Adrenal gland (tissue), 12 donors: ENCODE data around the gene SPRR2E. TPM values are rescaled to one million over a fixed set of nuclear protein-coding genes. Genes with fewer than 3 reads are reported as not detected.
"Not testable (repeated sequence)": the region's sequence is repeated elsewhere in the genome, so short reads cannot be mapped to it uniquely, and the experiment has no call there.

Source experiments
- DNase-seq, 7 donors: peaks; one replicate each; pipeline ENCODE4 v3.0.0-alpha.2; 2019 to 2020
- H3K27ac ChIP-seq, 5 donors: fragments of 200-600 bp; sonication (generic) in 4 of 5; 1 replicate in 3 of 5; 2 replicates in 2 of 5; pipeline versions ENCODE4 v1.5.1 to v1.8.0; 2016 to 2020; ENCODE audit warnings: mild to moderate bottlenecking in 1 of 5
- H3K27me3 ChIP-seq: fragments of 200-600 bp; 2 replicates; pipeline ENCODE4 v1.8.0; 2021
- H3K36me3 ChIP-seq, 2 donors: fragments of 200-600 bp; replicated peaks in 1 of 2; 1 replicate in 1 of 2; 2 replicates in 1 of 2; pipeline versions ENCODE4 v1.5.1 to v1.8.0; 2018 to 2022
- H3K4me1 ChIP-seq, 2 donors: fragments of 200-600 bp; replicated peaks in 1 of 2; 1 replicate in 1 of 2; 2 replicates in 1 of 2; pipeline versions ENCODE4 v1.5.1 to v1.8.0; 2018 to 2021
- H3K4me3 ChIP-seq, 4 donors: fragments of 200-600 bp; sonication (generic) in 3 of 4; one replicate each; pipeline ENCODE4 v1.5.1; 2016 to 2018
- H3K9me3 ChIP-seq, 3 donors: fragments of 200-600 bp; sonication (generic) in 1 of 3; replicated peaks in 1 of 3; 1 replicate in 2 of 3; 2 replicates in 1 of 3; pipeline versions ENCODE4 v1.5.1 to v1.8.0; 2016 to 2021
- CTCF ChIP-seq, 6 experiments: fragments of 450-650 bp in 4 of 6; fragments of 200-600 bp in 2 of 6; sonication (generic) in 1 of 6; IDR thresholded peaks; 1 replicate in 5 of 6; 2 replicates in 1 of 6; pipeline versions ENCODE4 v1.5.1 to v1.8.0; 2016 to 2021; ENCODE audit warnings: antibody characterized with exemption in 6 of 6, mild to moderate bottlenecking in 2 of 6, moderate library complexity in 1 of 6
- POLR2A ChIP-seq, 2 donors: fragments of 450-650 bp; IDR thresholded peaks; one replicate each; pipeline ENCODE4 v1.6.1; 2017; ENCODE audit warnings: antibody characterized with exemption in 2 of 2, mild to moderate bottlenecking in 2 of 2, moderate library complexity in 1 of 2
- WGBS, 4 donors: extraction: QIAGEN DNeasy Blood & Tissue Kit in 2 of 4; methylation state at CpG; one replicate each; pipeline versions ENCODE4 v1.1.5 to v1.1.7; 2013 to 2017; 5-methylcytosine and 5-hydroxymethylcytosine counted together
- intact Hi-C, 2 donors: fragments of 100-400 bp; cut with DNase I; formaldehyde crosslinking; loops; one replicate each; pipeline versions ENCODE4 v1.14.1 to v1.15.0; 2022 to 2023
- polyA plus RNA-seq, 3 donors: library from polyadenylated mRNA; stranded (reverse); fragments of 200-250 nt in 2 of 3; fragments of 350-450 nt in 1 of 3; fragmentation: Illumina TruSeq in 1 of 3; extraction: RNeasy Lipid Tissue Mini Kit (QIAGEN cat#74804) in 1 of 3; gene quantifications; one replicate each; pipeline ENCODE4 v1.2.3, GENCODE V29; 2013 to 2014
- total RNA-seq, 9 donors: library from RNA; depleted of rRNA in 4 of 9; stranded (reverse); fragments of >200 nt in 4 of 9; fragments of 120-200 nt in 1 of 9; fragmentation: NEBNext Ultra II Directional in 1 of 9; extraction: Animal tissue kit (Norgen Biotek cat#: 25700) in 1 of 9; gene quantifications; one replicate each; pipeline versions ENCODE4 v1.1.0 to v1.2.4, GENCODE V29; 2013 to 2023
- donor health status: healthy with polysubstance abuse.
- donor health status: Bipolar disorder and iron deficiency.
- donor health status: DM: yes; HTN: yes; CAD: no.
- donor health status: DM: no; HTN: no; CAD: no.
- donor health status: DM: no; HTN: no; CAD: no.
- donor health status: DM: yes; HTN: yes; CAD: no.

Gene SPRR2E
- total and polyA plus RNA-seq, 12 donors, result 0.54 TPM; not detected in 11

- Histone ChIP-seq H3K4me1 (no peaks in the 10 kb centered on the region), H3K36me3 (no peaks in the 10 kb centered on the region), H3K27me3 (no peaks in the 10 kb centered on the region), H3K27ac (no peak overlapping the region), H3K4me3 (no peak overlapping the region), H3K9me3 (no peaks in the 10 kb centered on the region)
- no peak for DNase-seq
- 45 to 80% (median 48%) methylated on average over 3 of the region's 3 CpGs for WGBS, 4 donors
- intact Hi-C loops, result no loop called here
- TF ChIP-seq POLR2A (IDR thresholded peaks at IDR 0.05), result no peak
- TF ChIP-seq CTCF (IDR thresholded peaks at IDR 0.05), result no peak
These were observed 28.6 kb upstream of the SPRR2E start for GRCh38 chr1:153122831-153123421.

GRCh38 chr1:153120945-153121344, 26.6 kb upstream of the SPRR2E start:
- Histone ChIP-seq H3K27me3 (no peaks in the 10 kb centered on the region), H3K9me3 (no peaks in the 10 kb centered on the region), H3K4me1 (no peaks in the 10 kb centered on the region), H3K27ac (no peak overlapping the region), H3K4me3 (no peak overlapping the region), H3K36me3 (no peaks in the 10 kb centered on the region)
- TF ChIP-seq CTCF (IDR thresholded peaks at IDR 0.05) (no peak), POLR2A (IDR thresholded peaks at IDR 0.05) (no peak)
- intact Hi-C loops, result no loop called here
- DNase-seq, result no peak

DNA sequence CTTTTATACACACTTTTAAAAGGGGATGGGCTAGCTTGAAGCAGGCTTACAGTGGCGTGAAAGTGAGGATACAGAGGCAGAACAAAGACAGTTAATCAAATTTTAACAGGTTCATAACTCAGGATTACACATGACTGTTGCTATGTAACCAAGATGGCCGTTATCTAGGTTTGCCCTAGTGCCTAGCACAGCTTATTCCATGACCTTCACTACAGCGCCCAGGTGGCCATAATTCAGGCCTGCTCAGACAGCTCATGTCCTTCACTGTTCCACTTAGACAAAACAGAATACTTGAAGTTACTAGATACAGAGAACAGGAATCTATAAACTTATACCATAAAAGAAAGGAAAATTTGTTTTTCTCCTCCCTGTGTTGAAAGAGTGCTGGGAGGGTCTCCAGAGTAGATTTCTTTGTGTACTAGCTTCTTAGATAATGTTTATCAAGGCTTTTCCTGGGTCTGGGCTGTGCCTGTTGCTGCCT, 25.2 kb upstream of the SPRR2E start:
- Histone ChIP-seq H3K4me3 (no peak overlapping the region), H3K27ac (no peak overlapping the region), H3K4me1 (no peaks in the 10 kb centered on the region), H3K9me3 (no peaks in the 10 kb centered on the region), H3K36me3 (no peaks in the 10 kb centered on the region), H3K27me3 (no peaks in the 10 kb centered on the region)
- intact Hi-C loops, result no loop called here
- TF ChIP-seq POLR2A (IDR thresholded peaks at IDR 0.05), result no peak
- TF ChIP-seq CTCF (IDR thresholded peaks at IDR 0.05), result no peak
- DNase-seq, result no peak
- WGBS, 4 donors, result 20 to 32% (median 27%) methylated on average over 3 of the region's 3 CpGs

GRCh38 chr1:153115264-153115663, 20.9 kb upstream of the SPRR2E start:
- DNase-seq, intact Hi-C loops: not testable (repeated sequence)

GRCh38 chr1:153113416-153113815, 19.1 kb upstream of the SPRR2E start, which contains the start of gene SPRR2F:
TSS of gene SPRR2F (minus strand) at chr1:153113516. CDS start at chr1:153112733, 783 bp downstream.
- intact Hi-C loops, result no loop called here
- no peaks in the 10 kb centered on the region for H3K9me3 ChIP-seq
- no peak for DNase-seq
- TF ChIP-seq POLR2A (IDR thresholded peaks at IDR 0.05), result no peak
- TF ChIP-seq CTCF (IDR thresholded peaks at IDR 0.05), result no peak
- no peaks in the 10 kb centered on the region for H3K36me3 ChIP-seq
- no peaks in the 10 kb centered on the region for H3K4me1 ChIP-seq
- H3K27ac ChIP-seq, result no peak within 1 kb of the TSS
- WGBS, 4 donors, result 77 to 94% (median 85%) methylated on average over 3 of the region's 3 CpGs
- no peaks in the 10 kb centered on the region for H3K27me3 ChIP-seq
- H3K4me3 ChIP-seq, result no peak within 1 kb of the TSS

More at GRCh38 chr1:153115264-153115663, 20.9 kb upstream of the SPRR2E start:
- H3K36me3 ChIP-seq, H3K27me3 ChIP-seq, H3K4me3 ChIP-seq, H3K9me3 ChIP-seq, H3K27ac ChIP-seq, H3K4me1 ChIP-seq: not testable (repeated sequence)

GRCh38 chr1:153112454-153112853, 18.1 kb upstream of the SPRR2E start:
- WGBS, 4 donors, result 61 to 74% (median 73%) methylated on average over 5 of the region's 5 CpGs

More at GRCh38 chr1:153112454-153112853, 18.1 kb upstream of the SPRR2E start:
- H3K4me1 ChIP-seq, intact Hi-C loops, DNase-seq, H3K36me3 ChIP-seq, H3K27ac ChIP-seq, H3K9me3 ChIP-seq, H3K4me3 ChIP-seq, H3K27me3 ChIP-seq: not testable (repeated sequence)
